Measurements from ENCODE around the gene LRIT3. TPM values are rescaled to one million over a fixed set of nuclear protein-coding genes. Genes with fewer than 3 reads are reported as not detected.

The LRIT3 gene
- total and polyA plus RNA-seq, 2 of the 13 experiments (the other 11 are each of a cell fraction or from before 2014, with no cell fraction given): 0.03 TPM; not detected in 1

- TF ChIP-seq ZNF276 (CRISPR knock-in tag; IDR thresholded peaks at IDR 0.05; ENCODE audit: low read depth) (no peak; the same call in 1 of the 2 replicates), MTA1 (CRISPR knock-in tag; IDR thresholded peaks at IDR 0.05; ENCODE audit: borderline replicate concordance) (no peak; the same call in 1 of the 2 replicates), NFKB2 (CRISPR knock-in tag; IDR thresholded peaks at IDR 0.05; ENCODE audit: borderline replicate concordance) (peak; percentile 66), MYC (CRISPR knock-in tag; IDR thresholded peaks at IDR 0.05; ENCODE audit: borderline replicate concordance) (peak; percentile 98), HOMEZ (CRISPR knock-in tag; IDR thresholded peaks at IDR 0.05; ENCODE audit: low read depth) (peak; percentile 42; the same call in 1 of the 2 replicates), ZNF337 (CRISPR knock-in tag; IDR thresholded peaks at IDR 0.05; ENCODE audit: borderline replicate concordance, low read depth) (0 out of 2 replicates have a peak, but pooled peaks have one; percentile 86), ELF1 (CRISPR knock-in tag; IDR thresholded peaks at IDR 0.05) (peak; percentile 96), ZFP1 (CRISPR knock-in tag; IDR thresholded peaks at IDR 0.05) (no peak), BRCA1 (CRISPR knock-in tag; IDR thresholded peaks at IDR 0.05) (no peak), E2F5 (CRISPR knock-in tag; conservative IDR thresholded peaks at IDR 0.05) (no peak), ADNP (CRISPR knock-in tag; IDR thresholded peaks at IDR 0.05) (no peak), ASH2L (IDR thresholded peaks at IDR 0.05; ENCODE audit: insufficient read length, low read depth, low read length) (peak; percentile 98), BRD4 (CRISPR knock-in tag; IDR thresholded peaks at IDR 0.05) (peak; percentile 75; the same call in 1 of the 2 replicates), GPN1 (CRISPR knock-in tag; IDR thresholded peaks at IDR 0.05; ENCODE audit: borderline replicate concordance) (no peak), ZMYM3 (CRISPR knock-in tag; IDR thresholded peaks at IDR 0.05) (0 out of 2 replicates have a peak, but pooled peaks have one; percentile 32), ZFP36L2 (CRISPR knock-in tag; IDR thresholded peaks at IDR 0.05) (no peak), JDP2 (CRISPR knock-in tag; IDR thresholded peaks at IDR 0.05; ENCODE audit: borderline replicate concordance) (no peak), ZFY (CRISPR knock-in tag; IDR thresholded peaks at IDR 0.05) (peak; percentile 87), PRDM15 (CRISPR knock-in tag; IDR thresholded peaks at IDR 0.05) (no peak), FOSL2 (CRISPR knock-in tag; IDR thresholded peaks at IDR 0.05) (peak; percentile 22; the same call in 1 of the 2 replicates)
Observed at GRCh38 chr4:109815151-109816081, 32.5 kb upstream of the LRIT3 start, which contains the start of gene GAR1 (continued).

Data from HepG2 (cell line).